HK-2 (cell line): Measurements from ENCODE around the gene ATF6.

ENCODE experiments used
- DNase-seq: peaks from one replicate; pipeline ENCODE4 v3.0.0-alpha.2; 2018; ENCODE audit not compliant: unreplicated experiment

ATF6 gene

GRCh38 chr1:161941726-161942436 lies 175.8 kb downstream of the ATF6 start:
- no peak for DNase-seq

DNA sequence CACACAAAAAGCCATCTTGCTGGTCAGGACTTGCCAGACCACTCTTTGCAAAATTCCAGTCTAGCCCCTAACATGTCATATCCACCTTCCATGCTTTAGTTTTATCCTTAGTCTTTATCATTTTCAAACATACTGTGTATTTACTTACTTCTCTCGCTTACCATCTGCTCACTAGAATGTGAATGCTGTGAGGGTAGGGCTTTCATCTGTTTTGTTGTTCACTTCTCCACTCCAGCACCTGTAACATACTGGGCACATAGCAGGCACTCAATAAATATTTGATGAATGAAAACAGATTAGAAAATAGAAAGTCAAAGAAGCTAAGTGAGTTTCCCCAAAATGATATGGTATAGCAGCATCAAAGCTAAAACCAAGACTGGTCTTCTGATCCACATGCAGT lies 177.6 kb downstream of the ATF6 start:
- DNase-seq, result no peak

- DNase-seq, result no peak
Observed at GRCh38 chr1:161944381-161944780, 178.3 kb downstream of the ATF6 start.

DNA sequence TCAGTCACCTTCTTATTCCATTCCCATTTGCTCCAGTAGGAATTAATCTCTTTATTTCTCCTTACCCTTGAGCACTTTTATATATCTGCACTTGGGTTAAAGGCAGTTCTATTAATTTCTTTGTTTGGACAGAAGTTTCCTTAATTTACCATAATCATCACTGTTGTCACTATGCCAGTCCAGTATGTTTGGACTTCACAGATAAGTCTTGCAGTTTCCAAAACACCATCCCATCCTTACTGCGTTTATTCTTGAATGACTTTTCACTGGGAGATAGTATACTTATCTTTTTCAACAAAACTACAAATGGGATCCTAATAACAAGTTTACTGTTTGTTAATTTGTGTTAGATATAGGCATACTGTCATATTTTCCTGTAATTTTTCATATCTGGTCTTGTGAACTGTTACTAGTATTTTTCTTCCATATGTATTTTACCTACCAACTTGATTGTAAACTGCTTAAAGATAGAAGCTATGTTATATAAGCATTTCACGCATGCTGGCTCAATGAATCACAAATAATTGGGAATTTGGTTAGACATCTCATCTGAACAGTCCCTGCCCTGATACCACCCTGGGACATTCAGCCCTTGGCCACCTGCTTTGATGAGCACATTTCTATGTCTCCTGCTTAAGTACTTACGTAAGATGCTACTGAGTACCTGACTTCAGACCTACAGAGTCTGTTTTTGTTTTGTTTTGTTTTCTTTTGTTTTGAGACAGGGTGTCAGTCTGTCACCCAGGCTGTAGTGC lies 179.4 kb downstream of the ATF6 start:
- no peak for DNase-seq

DNA sequence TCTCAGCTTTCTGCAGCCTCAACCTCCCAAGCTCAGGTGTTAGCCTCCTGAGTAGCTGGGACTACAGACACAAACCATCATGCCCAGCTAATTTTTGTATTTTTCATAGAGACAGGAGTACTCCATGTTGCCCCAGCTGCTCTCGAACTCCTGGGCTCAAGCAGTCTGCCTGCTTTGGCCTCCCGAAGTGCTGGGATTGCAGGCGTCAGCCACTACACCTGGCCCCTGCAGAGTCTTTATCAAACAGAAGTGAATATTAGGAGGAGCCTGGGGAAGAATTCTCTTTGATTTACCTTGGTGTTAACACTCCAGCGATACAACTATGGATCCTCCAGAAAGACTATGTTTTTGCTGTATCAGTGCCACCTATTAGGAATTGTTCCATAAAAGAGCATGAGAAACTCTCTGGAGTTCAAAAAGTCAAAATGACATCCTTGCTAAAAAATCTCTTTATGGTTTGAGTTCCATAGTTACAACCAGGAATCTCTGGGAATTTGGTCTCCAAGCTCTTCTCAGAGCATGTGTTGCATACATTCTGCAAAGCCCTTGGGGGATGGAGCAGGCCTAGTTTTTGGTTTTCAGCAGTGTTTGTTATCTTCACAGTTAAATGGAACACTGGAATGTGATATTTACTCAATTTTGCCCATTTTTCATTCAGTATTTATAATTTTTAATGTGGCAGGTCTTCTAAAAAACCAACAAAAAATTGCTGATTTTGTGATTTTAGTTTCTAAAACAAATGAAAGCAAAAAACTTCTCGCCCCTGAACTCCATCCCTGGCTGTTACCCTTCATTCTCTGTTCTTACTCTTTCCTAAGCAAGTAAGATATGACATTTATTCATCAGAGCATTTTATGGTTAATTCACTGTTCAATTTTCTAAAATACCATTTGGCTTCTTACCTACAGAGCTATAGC lies 180.2 kb downstream of the ATF6 start:
- no peak for DNase-seq

- DNase-seq, result no peak
Observed at GRCh38 chr1:161948435-161948834, 182.3 kb downstream of the ATF6 start.

DNA sequence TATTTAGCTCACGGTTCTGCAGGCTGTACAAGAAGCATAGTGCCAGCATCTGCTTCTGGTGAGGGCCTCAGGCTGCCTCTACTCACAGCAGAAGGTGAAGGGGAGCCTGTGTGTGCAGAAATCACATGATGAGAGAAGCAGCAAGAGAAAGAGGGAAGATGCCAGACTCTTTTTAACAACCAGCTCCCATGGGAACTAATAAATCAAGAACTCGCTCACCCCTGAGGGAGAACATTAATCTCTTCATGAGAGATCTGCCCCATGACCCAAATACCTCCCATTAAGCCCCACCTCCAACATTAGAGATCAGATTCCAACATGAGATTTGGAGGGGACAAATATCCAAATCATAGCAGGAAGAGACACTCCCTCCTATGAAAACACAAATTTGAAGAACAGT lies 183.4 kb downstream of the ATF6 start:
- no peak for DNase-seq

- DNase-seq, result no peak
Observed at GRCh38 chr1:161950377-161950776, 184.3 kb downstream of the ATF6 start.

DNA sequence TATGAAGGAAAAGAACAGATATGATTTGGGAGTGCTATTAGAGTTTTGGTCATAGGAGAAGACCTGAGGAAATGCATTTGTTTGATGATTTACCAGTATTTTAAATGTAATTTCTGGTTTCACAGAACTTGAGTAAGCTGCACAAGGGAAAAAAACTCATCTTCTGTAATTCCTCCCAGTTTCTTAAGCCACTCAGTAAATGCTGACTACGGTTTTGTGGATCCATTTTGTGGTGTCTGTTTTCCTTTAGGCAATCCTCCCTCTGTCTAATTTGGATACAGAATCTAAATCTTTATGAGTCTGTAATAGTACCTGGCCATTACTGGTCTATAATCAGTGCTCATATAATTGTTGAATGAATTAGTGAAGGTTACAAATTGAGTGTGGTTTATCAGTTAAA lies 185.5 kb downstream of the ATF6 start:
- no peak for DNase-seq

GRCh38 chr1:161952607-161953172 lies 186.6 kb downstream of the ATF6 start:
- no peak for DNase-seq

GRCh38 chr1:161953256-161953920 lies 187.3 kb downstream of the ATF6 start:
- DNase-seq, result no peak

- no peak for DNase-seq
Observed at GRCh38 chr1:161954050-161954449, 187.9 kb downstream of the ATF6 start.

- DNase-seq, result no peak
Observed at GRCh38 chr1:161954466-161954865, 188.3 kb downstream of the ATF6 start.

DNA sequence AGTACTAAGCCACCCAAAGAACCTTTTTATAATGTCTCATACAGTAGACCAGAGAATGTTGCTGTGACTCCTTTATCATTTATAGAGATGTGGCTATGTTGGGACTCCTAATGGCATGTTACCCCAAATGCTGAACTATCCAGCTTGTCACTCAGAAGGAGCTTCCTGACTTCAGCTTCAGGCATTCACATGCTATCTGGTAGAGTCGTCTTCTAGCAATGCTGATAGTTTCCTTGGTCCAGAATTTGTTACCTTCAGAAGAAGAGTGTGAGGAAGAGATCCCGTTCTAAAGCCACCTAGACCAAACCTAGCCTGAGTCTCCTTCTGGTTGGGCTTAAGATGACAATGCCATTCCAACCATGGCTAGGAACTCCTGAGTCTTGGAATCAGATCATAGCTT lies 189.5 kb downstream of the ATF6 start:
- no peak for DNase-seq

- no peak for DNase-seq
Observed at GRCh38 chr1:161956097-161956496, 190.0 kb downstream of the ATF6 start.

- DNase-seq, result no peak
Observed at GRCh38 chr1:161956930-161957329, 190.8 kb downstream of the ATF6 start.

DNA sequence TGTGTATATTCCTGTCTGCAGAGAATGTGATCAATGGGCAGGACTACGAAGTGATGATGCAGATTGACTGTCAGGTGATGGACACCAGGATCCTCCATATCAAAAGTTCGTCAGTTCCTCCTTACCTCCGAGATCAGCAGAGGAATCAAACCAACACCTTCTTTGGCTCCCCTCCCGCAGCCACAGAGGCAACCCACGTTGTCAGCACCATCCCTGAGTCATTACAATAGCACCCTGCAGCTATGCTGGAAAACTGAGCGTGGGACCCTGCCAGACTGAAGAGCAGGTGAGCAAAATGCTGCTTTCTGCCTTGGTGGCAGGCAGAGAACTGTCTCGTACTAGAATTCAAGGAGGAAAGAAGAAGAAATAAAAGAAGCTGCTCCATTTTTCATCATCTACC lies 192.3 kb downstream of the ATF6 start:
- DNase-seq, result no peak

- peak; percentile 27 for DNase-seq
Observed at GRCh38 chr1:161962091-161962887, 196.2 kb downstream of the ATF6 start.

DNA sequence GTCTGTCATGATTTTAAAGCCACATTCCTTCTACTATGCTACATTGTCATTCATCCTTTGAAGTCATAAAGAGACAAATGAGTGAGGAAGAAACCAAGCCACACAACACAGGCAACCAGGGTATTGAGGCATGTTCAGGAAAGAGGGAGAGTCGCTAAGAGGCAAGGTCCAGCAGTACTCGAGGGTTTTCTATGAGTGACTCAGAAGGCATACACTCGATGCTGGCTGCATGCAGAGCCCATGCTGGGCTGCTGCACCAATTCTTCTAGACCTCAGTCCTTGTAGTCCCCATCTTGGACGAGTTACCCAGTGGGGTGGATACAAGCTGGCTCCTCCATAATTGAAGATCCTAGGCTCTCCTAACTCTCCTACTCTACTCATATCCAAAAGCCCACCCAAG lies 199.9 kb downstream of the ATF6 start:
- no peak for DNase-seq

- DNase-seq, result no peak
Observed at GRCh38 chr1:161970036-161970435, 203.9 kb downstream of the ATF6 start.

- no peak for DNase-seq
Observed at GRCh38 chr1:161970633-161971032, 204.5 kb downstream of the ATF6 start.
